Omental fat pad (tissue), 4 donors: ENCODE measurements around the gene TACC3. TPM values are rescaled to one million over a fixed set of nuclear protein-coding genes. Genes with fewer than 3 reads are reported as not detected.

Experiments used
- ATAC-seq: fragments of 150-250 bp; one replicate; pipeline ENCODE4 v1.9.1; 2016; ENCODE audit warnings: mild to moderate bottlenecking, moderate library complexity; ENCODE audit not compliant: low FRiP score
- DNase-seq: peaks from one replicate; pipeline ENCODE4 v3.0.0-alpha.2; 2019; ENCODE audit warnings: low spot score
- CTCF ChIP-seq, 3 donors: fragments of 450-650 bp; IDR thresholded peaks; one replicate each; pipeline ENCODE4 v1.5.1; 2016 to 2017; ENCODE audit warnings: antibody characterized with exemption in 3 of 3, mild to moderate bottlenecking in 3 of 3, moderate library complexity in 2 of 3
- total RNA-seq, 4 donors: library from RNA; depleted of rRNA; stranded (reverse); fragments of >200 nt; gene quantifications; one replicate each; pipeline ENCODE4 v1.1.0, GENCODE V29; 2016

Gene TACC3
- total RNA-seq, 4 donors from 2014 or later, result 6.0 to 25.7 (median 10.0) TPM

GRCh38 chr4:1786544-1787362 lies 65.4 kb downstream of the TACC3 start:
- DNase-seq (no peak), ATAC-seq (no peak)
- TF ChIP-seq CTCF (IDR thresholded peaks at IDR 0.05), result no peak

- no peak for TF ChIP-seq CTCF (IDR thresholded peaks at IDR 0.05)
- DNase-seq (no peak), ATAC-seq (no peak)
These were observed 66.2 kb downstream of the TACC3 start for GRCh38 chr4:1787411-1788077.

- DNase-seq, result no peak
- no peak for TF ChIP-seq CTCF (IDR thresholded peaks at IDR 0.05)
- no peak for ATAC-seq
These were observed 67.1 kb downstream of the TACC3 start for GRCh38 chr4:1788254-1788973.

- ATAC-seq (no peak), DNase-seq (no peak)
- no peak for TF ChIP-seq CTCF (IDR thresholded peaks at IDR 0.05)
These were observed 68.2 kb downstream of the TACC3 start for GRCh38 chr4:1789552-1789951.

- ATAC-seq (no peak), DNase-seq (no peak)
- no peak for TF ChIP-seq CTCF (IDR thresholded peaks at IDR 0.05)
These were observed 68.7 kb downstream of the TACC3 start for GRCh38 chr4:1790005-1790404.

GRCh38 chr4:1792158-1792831 lies 71.0 kb downstream of the TACC3 start:
- DNase-seq (no peak), ATAC-seq (no peak)
- no peak for TF ChIP-seq CTCF (IDR thresholded peaks at IDR 0.05)
